HG03342 (cell line): ENCODE measurements around the gene IKZF3.
A peak's percentile ranks its signal among the peaks of the same experiment; 100 is the strongest.
"Not testable (repeated sequence)": the region's sequence is repeated elsewhere in the genome, so short reads cannot be mapped to it uniquely, and the experiment has no call there.

Experiments used
- ATAC-seq: cut with Tn5 transposase; IDR thresholded peaks from one replicate; pipeline ENCODE4 v1.9.1; 2021; ENCODE audit warnings: mild to moderate bottlenecking, moderate library complexity; ENCODE audit not compliant: unreplicated experiment

IKZF3 gene

GRCh38 chr17:39757176-39757662, 106.9 kb downstream of the IKZF3 start:
- no peak for ATAC-seq

- no peak for ATAC-seq
Measured at GRCh38 chr17:39756380-39757079, 107.6 kb downstream of the IKZF3 start.

GRCh38 chr17:39755554-39756379, 108.3 kb downstream of the IKZF3 start:
- ATAC-seq = no peak

GRCh38 chr17:39754958-39755553, 109.1 kb downstream of the IKZF3 start:
- no peak for ATAC-seq

GRCh38 chr17:39754161-39754957, 109.8 kb downstream of the IKZF3 start:
- peak; percentile 64 for ATAC-seq

GRCh38 chr17:39753514-39754160, 110.5 kb downstream of the IKZF3 start:
- peak; percentile 26 for ATAC-seq

- no peak for ATAC-seq
Measured at GRCh38 chr17:39752241-39752881, 111.8 kb downstream of the IKZF3 start.

- ATAC-seq = no peak
Measured at GRCh38 chr17:39751637-39752036, 112.5 kb downstream of the IKZF3 start.

GRCh38 chr17:39751016-39751543, 113.0 kb downstream of the IKZF3 start:
- ATAC-seq = no peak

GRCh38 chr17:39750131-39751015, 113.7 kb downstream of the IKZF3 start:
- ATAC-seq = no peak

GRCh38 chr17:39748444-39749034, 115.6 kb downstream of the IKZF3 start:
- not testable (repeated sequence) for ATAC-seq

- no peak for ATAC-seq
Measured at GRCh38 chr17:39747745-39748144, 116.4 kb downstream of the IKZF3 start.

GRCh38 chr17:39746145-39746461, 118.0 kb downstream of the IKZF3 start:
- no peak for ATAC-seq

GRCh38 chr17:39745335-39746144, 118.6 kb downstream of the IKZF3 start:
- no peak for ATAC-seq

- ATAC-seq = no peak
Measured at GRCh38 chr17:39744836-39745215, 119.3 kb downstream of the IKZF3 start.

- no peak for ATAC-seq
Measured at GRCh38 chr17:39744075-39744835, 119.9 kb downstream of the IKZF3 start.
